HepG2 (cell line): ENCODE results near the gene L3MBTL4. TPM values are rescaled to one million over a fixed set of nuclear protein-coding genes. Genes with fewer than 3 reads are reported as not detected.

Experiments
- HDAC1 ChIP-seq: sonication (generic); formaldehyde crosslinking; IDR thresholded peaks from 2 replicates; pipeline ENCODE4 v1.5.1; 2020; ENCODE audit warnings: mild to moderate bottlenecking, missing genetic modification reagents
- HOXA3 ChIP-seq: sonication (generic); formaldehyde crosslinking; IDR thresholded peaks from 2 replicates; pipeline ENCODE4 v1.5.0; 2020; ENCODE audit warnings: missing genetic modification reagents
- MTERF4 ChIP-seq: sonication (generic); formaldehyde crosslinking; IDR thresholded peaks from 2 replicates; pipeline ENCODE4 v1.8.0; 2023; ENCODE audit warnings: mild to moderate bottlenecking, missing genetic modification reagents
- NFAT5 ChIP-seq: sonication (generic); formaldehyde crosslinking; IDR thresholded peaks from 2 replicates; pipeline ENCODE4 v1.4.0; 2020; ENCODE audit warnings: missing genetic modification reagents
- RBFOX2 ChIP-seq: fragments of 200-400 bp; formaldehyde crosslinking; IDR thresholded peaks from 2 replicates; pipeline ENCODE4 v1.6.1; 2017; ENCODE audit warnings: low read depth, mild to moderate bottlenecking, low read length
- ZBTB38 ChIP-seq: sonication (generic); formaldehyde crosslinking; IDR thresholded peaks from 2 replicates; pipeline ENCODE4 v1.5.1; 2020; ENCODE audit warnings: mild to moderate bottlenecking, missing genetic modification reagents
- ZFP37 ChIP-seq: sonication (generic); formaldehyde crosslinking; IDR thresholded peaks from 2 replicates; pipeline ENCODE4 v1.4.0; 2020; ENCODE audit warnings: missing genetic modification reagents, borderline replicate concordance
- ZNF18 ChIP-seq: sonication (generic); formaldehyde crosslinking; IDR thresholded peaks from 2 replicates; pipeline ENCODE4 v1.8.0; 2022; ENCODE audit warnings: mild to moderate bottlenecking, missing genetic modification reagents; ENCODE audit not compliant: insufficient replicate concordance
- ZNF280B ChIP-seq: sonication (generic); formaldehyde crosslinking; IDR thresholded peaks from 2 replicates; pipeline ENCODE4 v1.5.0; 2020; ENCODE audit warnings: missing genetic modification reagents, mild to moderate bottlenecking, borderline replicate concordance
- polyA plus RNA-seq, 8 experiments: library from polyadenylated mRNA; depleted of rRNA in 3 of 8; stranded (reverse) in 7 of 8; unstranded in 1 of 8; fragments of >200 nt; fragmentation: Illumina TruSeq in 4 of 8; extraction: Trizol in 4 of 8; gene quantifications; 2 replicates each; pipeline versions ENCODE4 v1.2.1 to v1.2.3, GENCODE V29; 2011 to 2016; ENCODE audit warnings: low read depth in 4 of 8, missing spikeins in 1 of 8, mixed read lengths in 1 of 8; ENCODE audit not compliant: insufficient read depth in 1 of 8
- total RNA-seq, 5 experiments: library from RNA; depleted of rRNA; stranded (reverse); fragments of >200 nt; fragmentation: Illumina TruSeq; extraction: Trizol; gene quantifications; 2 replicates each; pipeline ENCODE4 v1.2.3, GENCODE V29; 2016; ENCODE audit warnings: low read depth in 1 of 5
- TF ChIP-seq, protein P1 (sequence below): sonication (generic); formaldehyde crosslinking; IDR thresholded peaks from 2 replicates; pipeline ENCODE4 v1.5.0; 2020; ENCODE audit warnings: mild to moderate bottlenecking, missing genetic modification reagents, borderline replicate concordance
- TF ChIP-seq, protein P2 (sequence below): sonication (generic); formaldehyde crosslinking; IDR thresholded peaks from 2 replicates; pipeline ENCODE4 v1.4.0; 2020; ENCODE audit warnings: missing genetic modification reagents

The L3MBTL4 gene
- total and polyA plus RNA-seq, 2 of the 13 experiments (the other 11 are each of a cell fraction or from before 2014, with no cell fraction given) = 10.8 to 13.3 TPM

DNA sequence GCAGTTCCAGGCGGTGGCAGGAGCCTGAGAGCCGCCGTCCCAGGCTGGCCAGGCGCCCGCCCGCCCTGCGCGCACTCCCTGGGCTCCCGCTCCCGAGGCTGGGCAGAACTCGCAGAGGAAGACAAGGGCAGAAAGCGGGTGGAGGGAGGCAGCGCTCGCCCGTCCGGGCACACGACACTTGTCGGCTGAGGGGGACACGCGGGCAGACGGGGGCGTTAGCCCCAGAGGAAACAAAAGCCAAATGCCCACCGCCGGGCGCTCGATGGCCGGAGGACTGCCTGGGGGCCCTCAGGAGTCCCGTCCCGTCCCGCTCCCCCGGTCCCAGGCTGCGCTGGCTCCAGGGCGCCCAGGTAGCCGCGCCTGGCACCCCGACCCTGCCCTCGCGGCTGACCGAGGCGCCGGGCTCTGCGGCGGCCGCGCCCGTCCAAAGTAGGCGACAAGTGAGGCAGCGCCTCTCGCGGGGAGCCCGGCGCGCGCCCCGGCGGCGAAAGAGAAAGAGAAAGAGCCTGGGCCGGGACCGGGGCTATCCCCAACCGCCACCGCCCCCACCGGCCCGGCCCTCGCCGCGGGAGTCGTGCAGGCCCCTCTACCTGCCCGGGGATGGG is 491 bp downstream of the L3MBTL4 start (continued):
- TF ChIP-seq, protein P1, sequence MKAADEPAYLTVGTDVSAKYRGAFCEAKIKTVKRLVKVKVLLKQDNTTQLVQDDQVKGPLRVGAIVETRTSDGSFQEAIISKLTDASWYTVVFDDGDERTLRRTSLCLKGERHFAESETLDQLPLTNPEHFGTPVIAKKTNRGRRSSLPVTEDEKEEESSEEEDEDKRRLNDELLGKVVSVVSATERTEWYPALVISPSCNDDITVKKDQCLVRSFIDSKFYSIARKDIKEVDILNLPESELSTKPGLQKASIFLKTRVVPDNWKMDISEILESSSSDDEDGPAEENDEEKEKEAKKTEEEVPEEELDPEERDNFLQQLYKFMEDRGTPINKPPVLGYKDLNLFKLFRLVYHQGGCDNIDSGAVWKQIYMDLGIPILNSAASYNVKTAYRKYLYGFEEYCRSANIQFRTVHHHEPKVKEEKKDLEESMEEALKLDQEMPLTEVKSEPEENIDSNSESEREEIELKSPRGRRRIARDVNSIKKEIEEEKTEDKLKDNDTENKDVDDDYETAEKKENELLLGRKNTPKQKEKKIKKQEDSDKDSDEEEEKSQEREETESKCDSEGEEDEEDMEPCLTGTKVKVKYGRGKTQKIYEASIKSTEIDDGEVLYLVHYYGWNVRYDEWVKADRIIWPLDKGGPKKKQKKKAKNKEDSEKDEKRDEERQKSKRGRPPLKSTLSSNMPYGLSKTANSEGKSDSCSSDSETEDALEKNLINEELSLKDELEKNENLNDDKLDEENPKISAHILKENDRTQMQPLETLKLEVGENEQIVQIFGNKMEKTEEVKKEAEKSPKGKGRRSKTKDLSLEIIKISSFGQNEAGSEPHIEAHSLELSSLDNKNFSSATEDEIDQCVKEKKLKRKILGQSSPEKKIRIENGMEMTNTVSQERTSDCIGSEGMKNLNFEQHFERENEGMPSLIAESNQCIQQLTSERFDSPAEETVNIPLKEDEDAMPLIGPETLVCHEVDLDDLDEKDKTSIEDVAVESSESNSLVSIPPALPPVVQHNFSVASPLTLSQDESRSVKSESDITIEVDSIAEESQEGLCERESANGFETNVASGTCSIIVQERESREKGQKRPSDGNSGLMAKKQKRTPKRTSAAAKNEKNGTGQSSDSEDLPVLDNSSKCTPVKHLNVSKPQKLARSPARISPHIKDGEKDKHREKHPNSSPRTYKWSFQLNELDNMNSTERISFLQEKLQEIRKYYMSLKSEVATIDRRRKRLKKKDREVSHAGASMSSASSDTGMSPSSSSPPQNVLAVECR (CRISPR knock-in tag) = peak; percentile 67
- TF ChIP-seq NFAT5 (no peak), ZBTB38 (peak; percentile 16; the same call in 1 of the 2 replicates), MTERF4 (CRISPR knock-in tag) (0 out of 2 replicates have a peak, but pooled peaks have one; percentile 84), ZFP37 (CRISPR knock-in tag) (no peak), ZNF18 (CRISPR knock-in tag) (peak; percentile 34), RBFOX2 (peak; percentile 82), HDAC1 (no peak; the same call in 1 of the 2 replicates), ZNF280B (CRISPR knock-in tag) (peak; percentile 69; the same call in 1 of the 2 replicates), HOXA3 (CRISPR knock-in tag) (peak; percentile 17; the same call in 1 of the 2 replicates)
- TF ChIP-seq, protein P2, sequence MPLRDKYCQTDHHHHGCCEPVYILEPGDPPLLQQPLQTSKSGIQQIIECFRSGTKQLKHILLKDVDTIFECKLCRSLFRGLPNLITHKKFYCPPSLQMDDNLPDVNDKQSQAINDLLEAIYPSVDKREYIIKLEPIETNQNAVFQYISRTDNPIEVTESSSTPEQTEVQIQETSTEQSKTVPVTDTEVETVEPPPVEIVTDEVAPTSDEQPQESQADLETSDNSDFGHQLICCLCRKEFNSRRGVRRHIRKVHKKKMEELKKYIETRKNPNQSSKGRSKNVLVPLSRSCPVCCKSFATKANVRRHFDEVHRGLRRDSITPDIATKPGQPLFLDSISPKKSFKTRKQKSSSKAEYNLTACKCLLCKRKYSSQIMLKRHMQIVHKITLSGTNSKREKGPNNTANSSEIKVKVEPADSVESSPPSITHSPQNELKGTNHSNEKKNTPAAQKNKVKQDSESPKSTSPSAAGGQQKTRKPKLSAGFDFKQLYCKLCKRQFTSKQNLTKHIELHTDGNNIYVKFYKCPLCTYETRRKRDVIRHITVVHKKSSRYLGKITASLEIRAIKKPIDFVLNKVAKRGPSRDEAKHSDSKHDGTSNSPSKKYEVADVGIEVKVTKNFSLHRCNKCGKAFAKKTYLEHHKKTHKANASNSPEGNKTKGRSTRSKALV (CRISPR knock-in tag) = peak; percentile 53; the same call in 1 of the 2 replicates
